ENCODE data around the gene OGT.
"Not testable (repeated sequence)": the region's sequence is repeated elsewhere in the genome, so short reads cannot be mapped to it uniquely, and the experiment has no call there.

GRCh38 chrX:71593210-71593609 lies 60.3 kb downstream of the OGT start:
- not testable (repeated sequence) for TF ChIP-seq POLR2AphosphoS5 (IDR thresholded peaks at IDR 0.05; ENCODE audit: borderline replicate concordance, low read depth, low read length); EZH2 (IDR thresholded peaks at IDR 0.05)

Measured in SK-N-MC (cell line).